Kidney (tissue), 14 donors: ENCODE results near the gene ZNF385C. TPM values are rescaled to one million over a fixed set of nuclear protein-coding genes. Genes with fewer than 3 reads are reported as not detected.

Experiments
- DNase-seq, 5 donors: peaks; one replicate each; pipeline ENCODE4 v3.0.0-alpha.2; 2013 to 2020
- FAIRE-seq: peaks from 2 replicates; lab custom pipeline; 2012; peaks lifted over from hg19 to GRCh38; lab: Jason Lieb, UNC
- H3K27ac ChIP-seq, 2 donors: one replicate each; pipeline ENCODE4 v1.7.0; 2013; ENCODE audit warnings: low read depth in 2 of 2, low read length in 2 of 2, inconsistent platforms in 1 of 2
- H3K27me3 ChIP-seq: one replicate; pipeline ENCODE4 v1.7.1; 2013; ENCODE audit warnings: low read length, inconsistent platforms; ENCODE audit not compliant: control insufficient read depth, insufficient read depth
- H3K36me3 ChIP-seq, 3 donors: one replicate each; pipeline versions ENCODE4 v1.7.0 to v1.7.1; 2013; ENCODE audit warnings: low read length in 3 of 3, control low read depth in 1 of 3, inconsistent platforms in 1 of 3; ENCODE audit not compliant: insufficient read depth in 3 of 3, control insufficient read depth in 2 of 3
- H3K4me1 ChIP-seq, 3 donors: one replicate each; pipeline versions ENCODE4 v1.7.0 to v1.7.1; 2013; ENCODE audit warnings: low read length in 3 of 3, inconsistent platforms in 1 of 3, low read depth in 1 of 3; ENCODE audit not compliant: control insufficient read depth in 2 of 3, insufficient read depth in 2 of 3
- H3K4me3 ChIP-seq, 3 donors: one replicate each; pipeline versions ENCODE4 v1.7.0 to v1.8.1; 2013; ENCODE audit warnings: low read length in 3 of 3, control low read depth in 1 of 3, inconsistent platforms in 1 of 3
- H3K9ac ChIP-seq, 3 donors: one replicate each; pipeline versions ENCODE4 v1.7.0 to v1.7.1; 2013; ENCODE audit warnings: low read length in 3 of 3, control low read depth in 1 of 3, inconsistent platforms in 1 of 3
- H3K9me3 ChIP-seq, 3 donors: one replicate each; pipeline versions ENCODE4 v1.7.0 to v1.7.1; 2013; ENCODE audit warnings: low read length in 3 of 3, control low read depth in 1 of 3, inconsistent platforms in 1 of 3; ENCODE audit not compliant: control insufficient read depth in 2 of 3, insufficient read depth in 1 of 3
- CTCF ChIP-seq: IDR thresholded peaks from 3 replicates; pipeline ENCODE4 v1.5.1; 2012; ENCODE audit warnings: mild to moderate bottlenecking, moderate library complexity, borderline replicate concordance; ENCODE audit not compliant: insufficient read depth; ENCODE audit errors: extremely low read depth
- intact Hi-C: fragments of 100-400 bp; cut with DNase I; formaldehyde crosslinking; loops from one replicate; pipeline ENCODE4 v1.11.1; 2022
- polyA plus RNA-seq: library from polyadenylated mRNA; stranded (reverse); fragments of 350-450 nt; fragmentation: Illumina TruSeq; extraction: RNeasy Lipid Tissue Mini Kit (QIAGEN cat#74804); gene quantifications from one replicate; pipeline ENCODE4 v1.2.3, GENCODE V29; 2014; ENCODE audit warnings: low read depth, low replicate concordance; ENCODE audit not compliant: insufficient read depth
- total RNA-seq: library from RNA; stranded (reverse); fragmentation: NEBNext Ultra II Directional; extraction: Animal tissue kit (Norgen Biotek cat#: 25700); gene quantifications from one replicate; pipeline ENCODE4 v1.2.1, GENCODE V29; 2021
- donor health status: control.
- donor health status: control.
- donor health status: control.
- donor health status: control.
- donor health status: control.
- donor health status: DM: yes; HTN: yes; CAD: no.
- donor health status: Normal renal cell carcinoma (clear cell type).

The ZNF385C gene
- total and polyA plus RNA-seq, 2 donors from 2014 or later: 1.1 to 1.2 TPM

DNA sequence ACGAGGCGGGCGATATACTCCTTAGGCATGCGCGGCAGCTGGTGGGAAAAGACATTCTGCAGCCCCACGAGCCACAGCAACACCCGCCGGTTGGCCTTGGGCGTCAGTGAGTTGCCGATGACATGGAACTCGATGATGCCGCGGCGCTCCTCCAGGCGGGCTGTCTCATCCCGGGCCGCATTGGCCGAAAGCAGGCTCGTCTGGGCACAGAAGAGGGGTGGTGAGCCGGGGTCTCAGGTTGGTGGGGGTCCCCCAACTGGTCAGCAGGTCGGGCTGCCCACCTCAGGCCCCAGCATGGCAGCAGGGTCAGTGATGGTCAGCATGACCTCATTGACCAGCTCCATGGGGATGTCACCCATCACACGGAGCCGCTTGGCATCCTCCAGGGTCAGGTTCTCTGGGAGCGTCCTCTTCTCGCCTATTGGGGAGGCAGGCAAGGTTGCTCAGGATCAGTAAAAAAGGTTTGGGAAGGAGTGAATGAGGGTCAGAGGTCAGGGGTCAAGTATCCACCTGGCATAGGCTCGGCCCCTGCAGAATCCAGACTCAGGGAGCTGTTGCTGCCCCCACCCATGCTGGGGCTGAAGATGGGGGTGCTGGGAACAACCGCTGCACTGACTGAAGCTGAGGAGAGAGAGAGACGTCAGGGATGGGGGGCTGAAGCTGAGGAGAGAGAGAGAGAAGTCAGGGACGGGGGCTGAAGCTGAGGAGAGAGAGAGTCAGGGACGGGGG lies 19.3 kb upstream of the ZNF385C start:
- Histone ChIP-seq H3K4me3 (no peak overlapping the region), H3K36me3 (peaks cover 0 to 9% (median 2%) of the 10 kb centered on the region in 3 donors), H3K27ac (no peak overlapping the region), H3K4me1 (peaks cover 0 to 14% (median 12%) of the 10 kb centered on the region in 3 donors), H3K27me3 (no peaks in the 10 kb centered on the region), H3K9ac (no peak overlapping the region), H3K9me3 (no peaks in the 10 kb centered on the region)
- FAIRE-seq: no peak
- no peak for TF ChIP-seq CTCF
- no peak for DNase-seq
- intact Hi-C loops: loop anchor here (5.0 kb wide), 1 partner anchor 155 kb away; no protein-coding TSS in a partner anchor

DNA sequence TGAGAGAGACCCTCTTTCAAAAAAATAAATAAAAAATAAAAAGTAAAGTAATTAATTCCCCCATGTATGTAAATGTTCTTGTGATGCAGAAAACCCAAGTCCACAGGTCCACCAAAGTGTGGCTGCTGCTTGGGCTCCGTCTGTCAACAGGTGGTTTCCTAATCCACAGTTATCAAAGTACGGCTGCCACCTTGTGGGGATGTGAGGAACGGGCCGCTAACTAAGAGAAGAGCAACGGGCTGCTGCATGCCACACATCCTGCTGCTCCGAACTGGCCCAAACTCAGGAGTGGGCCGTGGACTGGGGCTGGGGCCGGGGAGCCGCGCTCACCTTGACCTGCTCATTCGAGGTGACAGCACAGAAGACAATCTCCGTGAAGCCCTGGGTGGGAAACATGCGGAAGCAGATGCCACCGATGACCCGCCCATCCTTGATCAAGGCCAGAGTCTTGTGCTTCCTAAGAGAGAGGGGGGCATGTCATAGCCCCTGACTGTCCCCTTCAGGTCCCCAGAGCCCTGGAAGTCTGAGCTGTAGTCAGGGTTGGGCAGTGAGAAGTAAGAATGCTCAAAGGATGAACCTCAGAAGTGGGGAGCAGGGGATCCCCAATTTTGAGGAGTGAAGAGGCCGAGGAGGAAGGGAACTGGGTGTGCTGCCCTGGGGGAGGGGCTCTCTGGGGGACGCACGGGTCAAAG lies 18.6 kb upstream of the ZNF385C start:
- Histone ChIP-seq H3K9me3 (no peaks in the 10 kb centered on the region), H3K27me3 (no peaks in the 10 kb centered on the region), H3K4me1 (peaks cover 0 to 17% (median 13%) of the 10 kb centered on the region in 3 donors), H3K4me3 (no peak overlapping the region), H3K27ac (no peak overlapping the region), H3K9ac (no peak overlapping the region), H3K36me3 (peaks cover 0 to 9% (median 2%) of the 10 kb centered on the region in 3 donors)
- TF ChIP-seq CTCF: peak; percentile 87
- DNase-seq (peak; percentile 86 to 94 (median 89)), FAIRE-seq (peak; percentile 33)
- intact Hi-C loops: loop anchor here (5.0 kb wide), 1 partner anchor 155 kb away; no protein-coding TSS in a partner anchor

DNA sequence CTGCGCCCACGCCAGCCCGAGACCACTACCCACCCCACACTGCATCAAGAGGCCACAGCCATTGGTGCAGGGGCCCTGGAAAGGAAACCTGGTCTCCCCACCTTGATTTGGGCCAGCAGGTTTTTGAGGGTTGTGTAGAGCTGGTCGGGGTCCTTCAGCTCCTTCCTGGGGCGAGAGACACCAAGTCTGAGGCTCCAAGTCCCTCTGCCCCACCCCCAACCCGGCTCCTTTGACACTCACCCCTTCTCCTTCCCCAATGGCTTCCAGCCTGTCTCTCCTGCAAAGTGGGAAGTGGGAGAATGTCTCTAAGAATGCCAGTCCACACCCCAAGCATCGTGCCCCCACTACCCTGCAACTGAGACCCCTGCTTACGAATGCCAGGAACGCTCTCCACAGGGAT lies 15.8 kb upstream of the ZNF385C start:
- no peak overlapping the region for H3K27ac ChIP-seq
- H3K9ac ChIP-seq: no peak overlapping the region
- no peaks in the 10 kb centered on the region for H3K27me3 ChIP-seq
- no peak overlapping the region for H3K4me3 ChIP-seq
- DNase-seq (no peak), FAIRE-seq (no peak)
- peaks cover 0 to 22% (median 13%) of the 10 kb centered on the region in 3 donors for H3K4me1 ChIP-seq
- intact Hi-C loops: no loop called here
- no peaks in the 10 kb centered on the region for H3K9me3 ChIP-seq
- no peak for TF ChIP-seq CTCF
- H3K36me3 ChIP-seq: peaks cover 0 to 10% (median 2%) of the 10 kb centered on the region in 3 donors
